HG02610 (cell line): ENCODE measurements around the gene LMOD3.

Experiments used
- ATAC-seq: cut with Tn5 transposase; IDR thresholded peaks from one replicate; pipeline ENCODE4 v1.9.1; 2021; ENCODE audit warnings: mild to moderate bottlenecking, moderate library complexity; ENCODE audit not compliant: unreplicated experiment

LMOD3 gene

DNA sequence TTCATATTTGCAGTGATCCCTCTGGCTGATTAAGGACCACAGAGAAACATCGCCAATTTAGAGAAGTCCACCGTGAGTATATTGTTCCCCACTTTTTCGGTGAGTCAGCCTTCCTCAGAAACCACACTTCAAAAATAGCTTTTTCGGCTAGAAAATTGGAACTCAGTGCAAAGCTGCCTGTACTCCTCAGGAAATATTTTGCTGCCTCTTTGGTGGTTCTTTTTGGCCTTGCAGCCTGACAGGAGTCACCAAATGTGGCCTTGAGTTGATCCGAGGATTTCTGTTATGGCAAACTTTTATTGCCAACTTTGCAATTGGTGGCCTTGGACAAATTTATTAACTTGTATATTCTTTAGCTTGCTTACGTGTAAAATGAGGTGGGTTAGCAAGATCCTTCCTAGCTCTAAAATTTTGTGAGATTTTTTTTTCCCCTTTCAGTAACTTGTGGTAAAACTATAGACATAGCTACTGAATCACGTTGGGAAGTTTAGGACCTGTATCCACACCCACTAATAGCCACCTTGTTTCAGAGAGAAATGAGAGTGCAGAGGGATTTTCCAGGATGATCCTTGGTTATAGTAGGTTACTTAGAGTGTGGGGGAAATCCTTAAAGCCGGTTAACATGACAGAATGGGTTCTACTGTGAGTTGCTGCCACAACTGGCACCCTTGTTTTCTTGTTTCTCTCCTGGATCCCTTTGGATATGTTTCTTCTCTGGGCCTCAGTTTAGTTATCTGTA, 27.8 kb downstream of the LMOD3 start:
- ATAC-seq = peak; percentile 51

- ATAC-seq = peak; percentile 79
Observed at GRCh38 chr3:69092030-69092516, 30.3 kb downstream of the LMOD3 start.

DNA sequence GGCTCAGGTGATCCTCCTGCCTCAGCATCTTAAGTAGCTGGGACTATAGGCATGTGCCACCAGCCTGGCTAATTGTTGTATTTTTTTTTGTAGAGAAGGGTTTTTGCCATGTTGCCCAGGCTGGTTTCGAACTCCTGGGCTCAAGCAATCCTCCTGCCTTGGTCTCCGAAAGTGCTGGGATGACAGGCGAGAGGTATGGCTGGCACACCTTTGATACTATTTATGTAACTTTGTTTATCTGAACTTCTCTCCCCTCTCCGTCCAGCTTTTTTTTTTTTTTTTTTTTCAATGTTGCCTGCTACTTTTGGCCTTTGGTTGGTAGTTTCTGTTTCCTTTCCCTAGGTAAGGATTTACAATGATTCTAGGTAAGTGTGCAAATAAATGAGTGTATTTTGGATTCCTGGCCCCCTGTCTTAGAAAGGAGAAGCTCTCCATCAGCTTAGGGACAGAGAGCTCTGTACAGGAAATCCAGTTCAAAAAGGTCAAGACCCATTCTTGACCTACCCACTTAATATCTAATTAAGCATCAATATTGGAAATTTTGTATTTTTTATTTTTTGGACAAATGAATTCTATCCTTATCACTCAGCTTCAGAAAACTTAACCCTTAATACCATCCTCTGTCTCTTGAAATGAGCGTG, 30.9 kb downstream of the LMOD3 start:
- no peak for ATAC-seq

DNA sequence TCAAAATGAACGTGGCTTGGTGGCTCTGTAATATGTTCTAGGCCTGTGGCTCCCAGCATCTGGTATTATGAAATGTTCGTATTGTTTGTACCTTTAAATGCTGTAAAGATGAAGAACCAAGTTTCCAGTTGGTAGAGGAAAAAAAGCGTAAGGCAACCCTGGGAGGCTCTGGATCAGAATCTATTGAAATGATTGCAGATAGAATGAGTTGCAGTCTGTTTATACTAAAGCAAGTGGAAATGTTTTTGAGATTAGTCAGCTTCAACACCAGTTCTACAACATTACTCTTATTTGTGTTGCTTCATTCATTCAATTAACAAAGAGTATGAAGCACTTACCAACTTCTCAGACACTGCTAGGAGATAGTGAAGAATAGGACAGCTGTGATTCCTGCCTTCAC, 32.4 kb downstream of the LMOD3 start:
- no peak for ATAC-seq

- ATAC-seq = peak; percentile 24
Observed at GRCh38 chr3:69088063-69088462, 34.3 kb downstream of the LMOD3 start.

GRCh38 chr3:69087030-69087791, 35.2 kb downstream of the LMOD3 start:
- ATAC-seq = no peak

DNA sequence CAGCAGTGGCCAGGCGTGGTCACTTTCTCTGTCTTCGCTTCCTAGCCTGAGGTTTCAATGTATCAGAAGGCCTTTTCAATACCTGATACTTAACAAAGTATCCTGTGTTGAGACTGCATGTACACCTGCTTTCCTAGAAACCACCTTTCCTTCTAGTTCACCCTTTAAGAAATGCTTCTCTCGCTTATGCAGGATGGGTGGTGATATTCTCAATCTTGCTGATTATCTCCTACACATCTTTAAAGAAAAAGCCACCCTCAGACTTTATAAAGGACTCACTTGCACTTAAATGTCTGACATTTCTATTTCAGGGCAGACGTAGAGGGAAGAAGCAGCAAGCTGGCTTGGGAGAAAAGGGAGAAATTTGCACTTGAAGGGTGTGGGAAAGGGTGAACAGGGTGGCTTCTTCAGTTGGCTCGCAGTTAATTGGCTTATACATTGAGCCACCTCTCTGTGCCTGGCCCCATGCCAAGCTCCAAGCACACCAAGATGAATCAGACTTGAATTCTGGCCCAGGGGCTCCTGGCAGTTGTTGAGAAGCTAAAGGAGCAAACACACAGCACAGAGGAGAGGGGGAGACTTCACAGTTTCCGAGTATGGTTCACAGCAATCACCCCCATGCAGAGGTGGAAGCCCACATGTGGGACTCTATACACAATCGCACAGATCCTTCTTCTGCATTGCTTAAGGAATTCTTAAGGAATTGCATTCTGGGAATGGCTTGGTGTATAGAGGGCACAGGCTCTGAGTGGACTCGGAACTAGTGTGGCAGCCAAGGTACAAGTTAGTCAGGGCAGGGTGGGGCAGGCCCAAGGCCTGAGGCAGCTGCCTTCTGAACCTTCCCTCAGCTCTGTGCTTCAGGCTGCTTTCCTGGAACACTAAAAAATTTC, 36.3 kb downstream of the LMOD3 start:
- no peak for ATAC-seq

- no peak for ATAC-seq
Observed at GRCh38 chr3:69085168-69085832, 37.1 kb downstream of the LMOD3 start.

DNA sequence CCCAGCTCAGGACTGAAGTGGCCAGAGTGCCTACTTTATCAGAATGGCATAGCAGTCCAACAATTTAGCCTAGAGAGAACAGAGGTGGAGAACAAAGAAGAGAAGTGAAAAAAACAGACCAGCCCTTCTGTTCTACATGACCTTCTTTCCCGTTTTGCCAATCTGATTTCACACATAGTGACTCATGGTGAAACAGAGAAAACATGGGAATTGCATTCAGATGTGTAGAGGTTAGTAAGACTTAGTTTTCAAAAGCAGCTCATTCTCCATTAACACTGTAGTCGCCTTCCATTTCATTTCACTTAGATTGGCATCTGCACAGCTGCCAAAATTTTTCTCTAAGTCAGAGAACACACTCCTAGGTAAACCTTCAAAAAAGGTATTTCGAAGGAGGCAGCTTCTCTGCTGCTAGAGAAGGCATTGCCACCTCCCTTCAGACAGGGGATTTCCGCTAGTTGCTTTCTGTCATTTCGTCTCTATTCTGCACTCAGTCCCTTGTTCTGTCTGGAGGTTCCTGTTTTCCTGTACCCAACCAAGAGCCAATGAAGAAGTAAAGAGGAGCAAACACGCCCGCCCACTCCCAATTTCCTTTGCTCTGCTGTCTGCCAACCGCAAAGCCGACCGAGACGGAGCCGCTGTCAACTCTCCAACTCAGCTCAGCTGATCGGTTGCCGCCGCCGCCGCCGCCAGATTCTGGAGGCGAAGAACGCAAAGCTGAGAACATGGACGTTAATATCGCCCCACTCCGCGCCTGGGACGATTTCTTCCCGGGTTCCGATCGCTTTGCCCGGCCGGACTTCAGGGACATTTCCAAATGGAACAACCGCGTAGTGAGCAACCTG, 37.8 kb downstream of the LMOD3 start, which contains the start of gene ARL6IP5:
Gene ARL6IP5 (plus strand): TSS at position 612 of the 842 bp plus-strand sequence. CDS start 111 bp downstream, at position 723.
- ATAC-seq = peak; percentile 56

GRCh38 chr3:69082805-69083204, 39.6 kb downstream of the LMOD3 start:
- peak; percentile 70 for ATAC-seq

GRCh38 chr3:69082361-69082760, 40.0 kb downstream of the LMOD3 start:
- ATAC-seq = no peak

GRCh38 chr3:69081583-69082262, 40.7 kb downstream of the LMOD3 start:
- no peak for ATAC-seq

DNA sequence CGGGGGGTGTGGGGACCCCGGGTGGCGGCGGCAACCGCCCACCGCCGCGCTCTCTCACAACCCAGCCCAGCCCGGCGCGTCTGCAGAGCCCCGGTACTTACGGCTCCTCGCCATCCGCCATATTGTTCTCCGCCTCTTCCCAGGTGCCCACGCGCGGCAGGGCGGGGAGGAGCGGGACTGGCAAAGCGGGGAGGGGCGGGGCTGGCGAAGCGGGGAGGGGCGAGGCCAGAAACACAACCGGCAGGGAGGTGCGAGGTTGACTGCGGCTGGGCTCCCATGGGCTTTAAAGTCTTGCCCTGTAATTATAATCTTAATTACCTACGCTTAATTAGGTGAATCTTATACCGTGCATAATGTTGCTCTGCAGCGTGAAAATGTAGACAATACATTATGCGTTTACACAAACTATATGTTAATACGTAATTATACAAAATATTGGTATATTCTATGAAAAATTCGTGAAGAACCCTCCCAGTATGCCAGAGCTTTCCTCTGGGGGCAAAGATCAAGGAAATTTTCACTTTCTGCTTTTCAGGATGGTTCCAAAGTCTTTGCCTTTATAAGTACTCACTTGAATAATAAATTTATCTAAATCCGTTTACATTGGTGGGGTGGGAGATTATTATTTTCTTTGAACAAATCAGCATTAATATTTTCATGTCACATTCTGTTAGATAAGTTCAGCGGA, 42.0 kb downstream of the LMOD3 start, which contains the start of gene UBA3:
Gene UBA3 (minus strand): TSS at position 133 of the 688 bp plus-strand sequence. CDS start 12 bp downstream, at position 121.
- peak; percentile 42 for ATAC-seq

DNA sequence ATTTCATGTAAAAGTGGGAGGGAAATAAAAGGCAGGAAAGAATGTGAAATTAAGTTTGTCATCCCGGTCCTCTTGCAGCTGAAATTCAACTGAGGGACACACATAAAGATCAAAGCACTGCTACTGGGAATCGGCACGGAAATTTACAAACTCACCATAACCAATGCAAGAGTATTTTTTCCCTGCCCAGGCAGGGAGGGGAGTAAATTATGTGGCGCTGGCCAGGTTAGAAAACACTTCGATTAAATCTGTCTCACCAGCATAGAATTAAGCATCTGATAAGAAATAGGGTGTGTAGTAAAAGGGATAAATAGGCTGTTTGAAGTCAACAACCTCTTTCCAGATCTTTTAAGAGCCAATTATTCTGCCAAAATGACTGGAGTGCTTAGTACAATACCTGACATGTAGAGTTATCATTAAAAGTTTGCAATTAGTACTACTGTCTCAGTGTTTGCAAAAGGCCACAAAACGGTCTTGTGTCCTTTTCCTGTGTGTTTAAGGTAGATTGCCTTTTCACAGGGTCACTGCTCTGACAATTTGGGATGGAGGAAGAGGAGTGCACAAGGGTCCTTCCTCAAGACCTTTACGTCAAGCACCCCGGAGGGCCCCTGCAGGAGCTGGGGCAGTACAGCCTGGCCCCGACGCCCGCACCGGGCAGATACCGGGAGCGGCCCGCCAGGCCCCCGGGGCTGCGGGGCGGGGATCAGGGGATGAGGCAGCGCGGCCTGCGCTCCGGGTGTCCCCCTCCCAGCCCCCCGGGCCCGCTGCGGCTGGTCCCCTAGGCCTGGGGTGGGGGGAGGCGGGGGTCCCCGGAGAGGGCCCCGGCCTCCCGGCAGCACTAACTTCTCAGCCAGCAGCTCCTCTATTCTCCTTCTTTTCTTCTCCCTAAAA, 42.9 kb downstream of the LMOD3 start:
- no peak for ATAC-seq

DNA sequence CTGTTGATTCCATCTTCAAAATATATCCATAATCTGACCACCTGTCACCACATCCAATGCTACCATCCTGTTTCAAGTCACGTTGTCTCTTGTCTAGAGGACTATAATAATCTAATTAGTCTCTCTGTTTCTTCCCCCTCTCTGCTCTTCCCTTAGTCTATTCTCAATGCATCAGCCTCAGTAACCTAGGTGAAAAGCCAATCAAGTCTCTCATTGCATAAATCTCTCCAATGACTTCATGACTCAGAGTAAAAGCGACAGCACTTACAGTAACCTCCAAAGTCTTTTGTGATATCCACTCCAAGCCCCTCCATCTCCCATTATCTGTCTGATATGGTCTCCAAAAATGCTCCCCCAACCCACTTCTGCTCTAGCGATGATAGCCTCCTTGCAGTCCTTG, 49.5 kb downstream of the LMOD3 start:
- no peak for ATAC-seq

- ATAC-seq = no peak
Observed at GRCh38 chr3:69066121-69066520, 56.3 kb downstream of the LMOD3 start.
